GM20000 (cell line): ENCODE measurements around the gene TNNI3.

Experiments
- DNase-seq: peaks from one replicate; pipeline ENCODE4 v3.0.0; 2012; ENCODE audit warnings: low spot score
- CTCF ChIP-seq: IDR thresholded peaks from 2 replicates; pipeline ENCODE4 v1.5.1; 2012; ENCODE audit warnings: mild to moderate bottlenecking, control low read depth; ENCODE audit errors: extremely low read depth, missing control alignments

The TNNI3 gene

GRCh38 chr19:55171440-55171839 is 13.9 kb upstream of the TNNI3 start:
- TF ChIP-seq CTCF, result no peak
- no peak for DNase-seq

GRCh38 chr19:55169136-55169535 is 11.6 kb upstream of the TNNI3 start:
- TF ChIP-seq CTCF, result no peak

GRCh38 chr19:55166530-55167268 is 9.2 kb upstream of the TNNI3 start, which contains the start of gene DNAAF3:
DNAAF3 (minus strand) TSS chr19:55166613; CDS start chr19:55166413, 200 bp downstream.
- DNase-seq, result peak; percentile 96
- TF ChIP-seq CTCF, result no peak

More at GRCh38 chr19:55169136-55169535, 11.6 kb upstream of the TNNI3 start:
- DNase-seq, result no peak

- DNase-seq, result no peak
- TF ChIP-seq CTCF, result peak; percentile 3
These were observed 8.5 kb upstream of the TNNI3 start for GRCh38 chr19:55165952-55166529.

- no peak for DNase-seq
- TF ChIP-seq CTCF, result no peak
These were observed 4.2 kb upstream of the TNNI3 start for GRCh38 chr19:55161571-55162322.

- TF ChIP-seq CTCF, result no peak
- DNase-seq, result no peak
These were observed 3.4 kb upstream of the TNNI3 start for GRCh38 chr19:55160986-55161365.
